GM20000 (cell line): ENCODE results near the gene THAP8.
A peak's percentile ranks its signal among the peaks of the same experiment; 100 is the strongest.

Experiments
- DNase-seq: peaks from one replicate; pipeline ENCODE4 v3.0.0; 2012; ENCODE audit warnings: low spot score
- TF ChIP-seq, protein P1 (sequence below): IDR thresholded peaks from 2 replicates; pipeline ENCODE4 v1.5.1; 2012; ENCODE audit warnings: mild to moderate bottlenecking, control low read depth; ENCODE audit errors: extremely low read depth, missing control alignments

The THAP8 gene

DNA sequence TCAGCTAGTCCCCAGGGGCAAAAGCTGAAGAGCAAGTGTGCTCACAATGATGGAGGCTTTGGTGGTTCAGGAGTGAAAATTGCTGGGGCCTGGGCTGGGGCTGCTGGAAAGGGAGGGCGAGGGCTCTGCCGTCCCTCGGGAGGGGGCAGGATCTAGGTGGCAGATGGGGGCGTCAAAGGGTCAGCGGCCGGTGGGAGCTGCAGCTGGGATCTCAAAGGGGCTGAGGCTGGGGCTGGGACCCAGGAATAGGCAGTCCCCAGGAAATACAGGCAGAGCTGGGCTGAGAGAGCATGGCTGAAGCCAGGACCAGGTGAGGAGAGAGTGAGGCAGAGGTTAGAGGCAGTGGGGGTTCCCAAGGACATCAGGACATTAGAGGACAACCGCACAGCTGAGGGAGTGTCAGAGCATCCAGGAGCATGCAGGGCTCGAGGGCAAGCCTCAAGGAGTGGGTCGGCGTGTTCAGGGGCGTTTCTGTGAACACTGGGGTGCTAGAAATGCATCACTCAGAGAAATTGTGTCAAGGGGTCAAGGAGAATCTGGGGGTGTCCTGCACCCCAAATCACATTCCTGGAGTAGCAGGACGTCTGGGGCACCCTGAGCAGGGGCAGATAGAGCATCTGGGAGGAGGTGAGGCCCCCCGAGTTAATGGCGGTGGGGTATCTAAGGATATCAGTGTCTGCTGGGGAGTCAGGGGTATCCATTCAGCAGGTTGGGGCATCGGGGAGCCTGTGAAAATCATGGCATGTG is 44.3 kb downstream of the THAP8 start:
- DNase-seq: no peak
- TF ChIP-seq, protein P1, sequence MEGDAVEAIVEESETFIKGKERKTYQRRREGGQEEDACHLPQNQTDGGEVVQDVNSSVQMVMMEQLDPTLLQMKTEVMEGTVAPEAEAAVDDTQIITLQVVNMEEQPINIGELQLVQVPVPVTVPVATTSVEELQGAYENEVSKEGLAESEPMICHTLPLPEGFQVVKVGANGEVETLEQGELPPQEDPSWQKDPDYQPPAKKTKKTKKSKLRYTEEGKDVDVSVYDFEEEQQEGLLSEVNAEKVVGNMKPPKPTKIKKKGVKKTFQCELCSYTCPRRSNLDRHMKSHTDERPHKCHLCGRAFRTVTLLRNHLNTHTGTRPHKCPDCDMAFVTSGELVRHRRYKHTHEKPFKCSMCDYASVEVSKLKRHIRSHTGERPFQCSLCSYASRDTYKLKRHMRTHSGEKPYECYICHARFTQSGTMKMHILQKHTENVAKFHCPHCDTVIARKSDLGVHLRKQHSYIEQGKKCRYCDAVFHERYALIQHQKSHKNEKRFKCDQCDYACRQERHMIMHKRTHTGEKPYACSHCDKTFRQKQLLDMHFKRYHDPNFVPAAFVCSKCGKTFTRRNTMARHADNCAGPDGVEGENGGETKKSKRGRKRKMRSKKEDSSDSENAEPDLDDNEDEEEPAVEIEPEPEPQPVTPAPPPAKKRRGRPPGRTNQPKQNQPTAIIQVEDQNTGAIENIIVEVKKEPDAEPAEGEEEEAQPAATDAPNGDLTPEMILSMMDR: no peak

DNA sequence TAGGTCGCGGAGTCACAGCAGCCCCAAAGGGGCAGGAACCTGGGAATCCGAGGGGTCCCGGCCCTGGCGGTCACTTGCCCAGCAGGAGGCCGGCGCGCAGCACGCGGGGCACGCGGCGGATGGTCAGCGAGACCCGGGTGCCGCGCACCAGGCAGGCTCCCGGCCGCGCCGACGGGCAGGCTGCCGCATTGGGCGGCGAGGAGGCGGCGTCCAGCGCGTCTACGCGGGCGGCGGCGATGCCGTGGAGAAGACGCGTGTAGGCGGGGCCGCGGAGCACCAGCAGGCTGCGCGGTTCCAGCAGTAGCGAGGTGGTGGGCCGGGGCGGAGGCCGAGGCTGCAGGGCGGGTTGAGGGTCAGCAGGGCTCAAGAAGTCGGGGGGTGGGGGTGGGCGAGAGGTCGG is 44.9 kb downstream of the THAP8 start:
- TF ChIP-seq, protein P1: no peak
- DNase-seq: peak; percentile 83

DNA sequence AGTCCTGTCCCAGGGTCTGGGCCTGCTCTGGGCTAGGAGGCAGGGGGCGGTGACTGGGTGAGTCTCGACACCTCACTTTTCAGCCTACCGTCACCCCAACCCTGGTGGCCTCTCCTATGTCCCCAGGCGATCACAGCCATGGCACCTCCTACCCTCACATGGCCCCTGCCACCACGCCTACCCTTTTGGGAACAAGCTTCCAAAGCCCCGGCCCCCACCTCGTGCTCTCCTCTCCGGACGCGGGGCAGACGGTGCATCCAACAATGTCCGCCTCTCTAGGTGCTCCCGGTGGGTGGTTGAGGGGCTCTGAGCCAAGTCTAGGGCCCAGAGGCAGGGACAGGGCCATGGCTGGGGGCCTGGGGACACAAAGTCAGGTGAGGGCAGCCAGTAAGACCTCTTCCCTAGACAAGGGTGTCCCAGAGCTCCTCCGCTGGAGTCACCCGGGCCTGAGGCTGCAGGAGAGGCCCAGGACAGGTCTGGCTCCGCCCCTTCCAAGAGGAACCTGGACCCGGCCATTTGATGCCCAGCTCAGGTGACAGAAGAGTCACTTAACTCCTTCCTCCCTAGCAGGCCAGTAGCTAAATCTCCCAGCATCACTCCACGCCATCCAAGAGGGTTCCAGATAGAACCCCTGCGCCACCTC is 45.6 kb downstream of the THAP8 start, which contains the start of gene SYNE4:
SYNE4 (minus strand) TSS at position 478 of the 643 bp plus-strand sequence; CDS start at position 346, 132 bp downstream.
- TF ChIP-seq, protein P1: no peak
- no peak for DNase-seq

DNA sequence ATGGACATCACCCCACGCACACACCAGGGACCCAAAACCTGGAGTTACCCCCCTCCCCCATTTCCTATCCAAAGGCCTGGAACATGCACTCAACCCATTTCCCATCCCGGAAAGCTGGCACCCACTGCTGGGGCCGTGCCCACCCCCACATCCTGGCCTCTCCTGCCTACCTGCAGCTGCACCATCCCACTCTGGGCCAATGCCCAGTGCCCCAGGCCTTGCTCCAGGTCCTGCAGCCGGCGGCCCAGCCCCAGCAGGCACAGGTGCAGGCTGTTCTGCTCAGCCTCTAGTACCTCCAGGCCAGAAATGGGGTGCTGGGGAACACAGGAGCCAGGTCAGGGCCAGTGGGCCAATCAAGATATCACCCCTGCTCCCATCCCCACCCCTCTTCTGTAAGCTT is 47.1 kb downstream of the THAP8 start:
- DNase-seq: no peak
- TF ChIP-seq, protein P1: no peak

DNA sequence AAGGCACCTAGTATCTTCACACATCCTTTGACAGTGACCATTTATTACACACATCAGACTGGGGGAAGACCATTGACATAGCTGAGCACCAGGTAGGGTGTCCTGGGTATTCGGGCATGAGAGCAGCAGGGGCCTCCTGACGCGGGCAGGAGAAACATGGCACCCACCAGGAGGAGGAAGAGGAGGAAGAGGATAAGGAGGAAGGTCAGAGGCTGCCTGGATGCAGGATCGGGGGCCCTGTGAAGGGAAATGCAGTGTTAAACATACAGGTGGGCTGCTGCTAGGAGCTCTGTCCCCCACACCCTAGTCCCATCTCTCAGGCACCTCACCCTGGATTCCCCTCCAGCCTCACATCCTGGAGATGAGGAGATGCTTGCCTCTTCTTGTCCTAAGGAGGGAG is 50.8 kb downstream of the THAP8 start:
- DNase-seq: no peak
- TF ChIP-seq, protein P1: no peak

DNA sequence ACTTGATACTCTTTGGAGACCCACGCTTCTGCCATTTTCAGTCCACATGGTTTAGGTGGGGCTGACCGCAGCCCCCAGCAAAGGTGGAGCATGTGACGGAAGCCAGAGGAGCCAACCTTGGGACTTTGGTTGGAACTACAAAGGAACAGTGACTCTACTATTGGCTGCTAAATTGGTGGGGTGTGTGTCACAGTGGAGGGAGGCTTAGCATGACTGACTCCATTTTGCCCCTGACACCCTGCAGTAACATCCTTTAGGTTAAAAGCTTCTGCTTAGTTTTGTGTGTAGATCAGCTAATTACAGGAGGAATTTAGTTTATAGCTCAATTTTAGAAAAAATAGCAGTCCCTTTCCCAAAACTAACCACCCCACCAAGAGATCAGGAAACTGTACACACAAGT is 52.5 kb downstream of the THAP8 start:
- DNase-seq: no peak

DNA sequence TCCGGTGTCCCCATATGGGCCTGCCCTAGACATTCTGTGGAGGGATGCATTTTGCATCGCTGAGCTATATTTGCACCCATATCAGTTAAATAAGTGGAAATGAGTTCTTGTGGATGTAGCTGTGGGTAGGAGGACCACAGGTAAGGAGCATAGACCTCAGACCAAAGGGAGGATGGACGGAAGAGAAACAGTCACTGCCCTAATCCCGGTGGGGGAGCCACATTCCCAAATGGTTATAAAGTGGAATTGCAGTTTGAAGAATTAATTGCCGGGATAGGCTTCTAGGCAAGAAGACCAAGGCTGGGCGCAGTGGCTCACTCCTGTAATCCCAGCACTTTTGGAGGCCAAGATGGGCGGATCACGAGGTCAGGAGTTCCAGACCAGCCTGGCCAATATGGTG is 57.3 kb downstream of the THAP8 start:
- TF ChIP-seq, protein P1: no peak
- no peak for DNase-seq

More for the DNA sequence above, 52.5 kb downstream of the THAP8 start:
- TF ChIP-seq, protein P1: no peak
